ENCODE results near the gene GNAI3.
"Not testable (repeated sequence)": the region's sequence is repeated elsewhere in the genome, so short reads cannot be mapped to it uniquely, and the experiment has no call there.

GNAI3 gene

DNA sequence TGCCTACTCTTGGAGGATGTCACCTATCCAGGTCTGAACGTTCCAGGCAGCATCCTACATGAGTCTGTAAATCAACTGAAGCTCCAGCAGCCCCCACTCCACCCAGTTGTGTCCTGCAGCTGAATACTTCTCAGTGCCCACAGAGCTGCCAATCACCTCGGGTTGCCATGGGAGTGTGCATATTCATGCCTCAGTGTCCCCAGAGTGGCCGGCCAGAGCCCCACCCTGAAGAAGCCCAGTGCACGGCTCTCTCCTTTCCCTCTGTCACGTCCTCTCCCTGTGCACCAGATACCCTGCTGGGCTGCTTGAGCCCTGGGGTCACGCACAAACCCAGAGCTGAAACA is 91.4 kb downstream of the GNAI3 start:
- no peak for DNase-seq

DNA sequence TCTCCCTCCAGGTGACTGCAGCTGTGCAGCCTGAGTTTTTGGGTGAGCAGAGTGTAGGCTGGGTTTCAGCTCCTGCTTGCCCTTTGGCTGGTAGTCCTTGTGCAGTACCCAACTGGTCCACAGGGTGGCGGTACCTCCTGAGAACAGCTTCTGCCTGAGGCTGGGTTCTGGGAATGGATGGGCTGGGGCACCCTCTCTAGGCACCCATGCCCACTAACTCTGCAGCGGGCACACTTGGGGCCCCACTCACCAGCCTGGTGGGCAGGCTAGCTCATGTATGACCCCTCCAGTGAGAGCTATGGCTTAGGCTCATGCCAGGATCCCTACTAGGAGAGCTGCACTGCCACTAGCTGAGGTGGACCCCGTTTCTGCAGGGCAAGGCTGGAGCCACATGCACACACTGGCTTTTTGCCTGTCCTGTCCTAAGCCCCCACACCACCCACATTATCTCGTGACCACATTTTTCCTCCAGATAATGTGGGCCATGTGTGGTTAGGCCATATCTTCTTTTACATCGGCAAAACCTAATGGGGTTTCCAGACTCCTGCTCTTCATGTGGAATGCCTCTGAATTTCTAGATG is 92.0 kb downstream of the GNAI3 start:
- DNase-seq: peak; percentile 60

DNA sequence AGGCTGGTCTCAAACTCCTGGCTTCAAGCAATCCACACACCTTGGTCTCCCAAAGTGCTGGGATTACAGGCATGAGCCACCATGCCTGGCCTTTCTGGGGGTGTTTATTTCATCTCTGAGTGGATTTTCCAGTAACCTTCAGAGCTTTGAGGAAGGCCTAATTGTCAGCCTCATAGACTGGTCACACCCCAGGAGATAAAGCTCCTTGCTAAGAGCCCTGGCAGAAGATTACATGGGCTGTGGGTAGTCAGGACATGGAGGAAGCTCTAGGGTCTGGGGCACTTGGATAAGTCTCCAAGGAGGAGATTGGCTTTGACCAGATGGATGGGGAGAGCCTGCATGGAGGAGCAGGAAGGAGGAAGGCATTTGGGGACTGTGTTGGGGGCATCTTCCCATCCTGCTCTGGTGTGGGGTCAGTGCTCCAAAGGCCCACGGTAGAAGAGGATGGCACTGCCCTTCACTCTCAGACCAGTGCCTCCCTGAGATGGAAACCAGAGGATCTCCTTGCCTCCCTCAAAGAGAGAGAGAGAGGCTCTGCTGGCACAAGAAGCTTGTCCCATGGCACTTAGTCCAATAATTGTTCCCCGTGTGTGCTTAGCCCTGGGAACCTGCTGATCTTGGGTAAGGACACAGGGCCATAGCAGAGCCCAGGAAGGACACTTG is 92.8 kb downstream of the GNAI3 start:
- DNase-seq: no peak

DNA sequence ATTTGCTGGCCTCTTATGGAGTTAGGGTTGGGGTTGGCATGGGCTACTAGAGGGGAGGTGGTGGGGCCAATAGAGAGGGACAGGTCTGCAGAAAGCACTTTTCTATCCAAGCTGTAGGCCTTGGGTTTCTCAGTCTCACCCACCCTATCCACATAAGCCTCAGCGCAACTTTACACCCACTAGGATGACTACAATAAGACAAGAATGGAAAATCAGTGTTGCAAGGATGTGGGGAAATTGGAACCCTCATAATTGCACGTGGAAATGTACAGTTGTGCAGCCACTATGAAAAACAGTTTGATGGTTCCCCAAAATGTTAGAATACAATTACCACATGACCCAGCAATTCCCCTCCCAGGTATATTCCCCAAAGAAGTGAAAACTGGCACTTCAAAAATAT is 93.4 kb downstream of the GNAI3 start:
- DNase-seq: no peak

DNA sequence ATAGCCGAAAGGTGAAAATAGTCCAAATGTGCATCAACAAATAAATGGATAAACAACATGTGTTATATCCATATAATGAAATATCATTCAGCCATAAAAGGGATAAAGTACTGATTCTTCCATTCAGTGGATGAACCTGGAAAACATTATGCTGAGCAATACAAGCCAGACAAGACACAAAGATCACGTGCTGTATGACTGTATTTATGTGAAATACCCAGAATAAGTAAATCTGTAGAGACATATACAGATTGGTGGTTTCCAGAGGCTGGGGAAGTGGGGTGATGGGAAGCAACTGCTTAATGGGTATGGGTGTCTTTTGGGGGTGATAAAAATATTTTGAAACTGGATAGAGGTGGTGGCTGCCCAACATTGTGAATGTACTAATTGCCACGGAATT is 94.2 kb downstream of the GNAI3 start:
- DNase-seq: peak; percentile 43

DNA sequence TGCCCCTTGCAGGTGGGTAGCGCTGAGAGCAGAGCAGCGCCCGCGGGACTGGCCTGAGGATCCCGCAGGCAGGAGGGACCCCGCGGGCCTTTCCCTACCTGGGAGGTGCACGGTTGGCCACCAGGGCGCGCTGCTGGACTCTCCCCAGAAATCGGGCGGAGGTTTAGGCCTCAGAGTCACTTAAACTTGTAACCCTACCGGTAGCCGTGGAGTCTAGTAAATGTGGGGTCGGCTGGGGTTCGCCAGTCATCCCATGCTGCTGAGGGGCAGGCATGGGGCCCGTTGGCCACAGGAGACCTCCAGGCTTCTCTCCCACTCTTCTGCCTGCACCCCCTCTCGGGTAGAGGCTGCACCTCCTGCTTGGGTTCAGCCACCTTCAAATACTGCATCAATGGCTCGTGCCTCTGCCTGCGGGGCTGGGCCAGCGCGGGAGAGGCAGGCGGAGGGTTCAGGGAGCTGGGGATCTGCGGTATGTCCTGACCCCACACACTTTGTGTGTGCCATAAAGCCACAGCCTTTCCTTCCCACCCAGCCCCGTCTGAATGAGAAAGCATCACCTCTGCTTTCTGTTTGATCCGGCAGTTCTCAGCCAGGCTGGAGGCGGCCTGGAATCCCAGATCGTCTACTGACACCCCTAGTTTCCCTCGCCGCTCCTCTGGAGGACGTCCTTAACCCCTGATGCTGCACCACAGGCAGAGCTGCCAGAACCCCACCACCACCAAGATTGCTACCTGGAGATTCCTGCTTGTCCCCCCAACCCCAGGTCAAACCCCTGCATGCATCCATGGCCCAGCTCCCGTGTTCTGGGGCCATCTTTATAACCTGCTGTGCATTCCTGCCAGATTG is 95.2 kb downstream of the GNAI3 start:
- DNase-seq: peak; percentile 69

DNA sequence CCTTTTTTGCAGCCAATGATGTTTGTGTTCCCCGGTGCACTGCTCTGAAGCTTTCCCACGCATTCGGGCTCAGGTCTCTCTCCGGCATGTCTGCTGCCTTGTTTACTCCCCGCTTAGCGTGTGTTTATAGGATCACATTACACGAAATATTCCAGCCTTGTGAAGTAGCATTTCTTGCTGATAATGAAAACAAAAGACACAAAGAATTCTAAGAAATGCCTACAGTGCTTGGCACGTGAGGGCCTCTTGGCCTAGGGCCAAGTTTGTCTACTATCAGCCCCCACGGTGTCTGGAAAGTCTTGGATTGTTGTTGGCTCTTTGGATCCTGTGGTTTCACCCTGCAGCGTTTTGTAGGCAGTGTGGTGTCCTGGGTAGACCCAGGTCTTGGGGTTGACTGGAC is 96.3 kb downstream of the GNAI3 start:
- DNase-seq: no peak

DNA sequence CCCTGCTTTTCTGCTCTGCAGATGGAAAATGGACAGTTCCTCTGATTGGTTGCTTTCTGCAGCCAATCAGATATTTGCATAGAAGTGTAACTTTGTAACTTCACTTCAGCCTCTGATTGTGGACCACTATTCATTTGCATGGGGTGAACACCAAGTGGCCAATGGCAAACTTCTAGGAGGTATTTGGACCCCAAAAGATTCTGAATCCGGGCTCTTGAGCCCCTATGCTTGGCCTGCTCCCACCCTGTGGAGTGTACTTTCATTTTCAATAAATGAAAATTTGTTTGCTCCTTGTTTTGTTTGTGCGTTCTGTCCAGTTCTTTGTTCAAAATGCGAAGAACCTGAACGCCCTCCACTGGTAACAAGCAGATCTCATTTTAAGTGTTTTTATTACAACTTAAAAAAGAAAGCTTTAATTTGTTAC is 101.1 kb downstream of the GNAI3 start:
- DNase-seq: peak; percentile 21

DNA sequence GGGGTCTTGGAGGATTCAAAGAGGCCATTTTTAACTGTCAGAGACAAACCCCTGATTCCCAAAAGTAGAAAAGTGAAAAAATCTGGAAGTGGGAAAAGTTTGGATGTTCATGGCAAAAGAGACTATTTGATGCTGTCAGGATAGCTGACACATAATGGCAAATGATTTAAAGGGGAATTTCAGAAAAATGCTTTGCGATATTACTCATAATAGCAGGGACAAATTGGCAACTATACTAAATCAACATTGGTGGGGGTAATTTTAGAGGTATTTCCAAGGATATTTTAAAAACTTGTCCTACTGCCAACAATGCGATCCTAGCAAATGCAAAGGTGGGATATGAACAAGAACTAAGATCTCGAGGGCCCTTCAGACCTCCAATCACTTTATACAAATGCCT is 102.2 kb downstream of the GNAI3 start:
- DNase-seq: peak; percentile 69

DNA sequence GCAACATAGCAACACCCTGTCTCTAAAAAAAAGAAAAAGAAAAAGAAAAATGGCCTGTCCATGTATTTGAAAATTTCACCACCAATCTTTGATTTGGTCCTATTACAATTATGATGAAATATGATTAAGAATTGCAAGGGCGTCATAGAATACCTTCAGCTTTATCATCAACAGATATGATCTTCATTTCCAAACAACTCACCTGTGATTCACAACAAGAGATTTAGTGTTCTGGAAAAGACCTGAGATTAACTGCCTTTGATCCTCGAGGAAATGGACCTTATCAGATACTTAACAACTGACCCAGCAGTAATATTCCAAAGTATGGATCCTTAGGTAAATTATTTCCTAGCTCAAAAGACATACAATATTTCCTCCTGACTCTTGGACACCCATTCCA is 104.0 kb downstream of the GNAI3 start:
- no peak for DNase-seq

DNA sequence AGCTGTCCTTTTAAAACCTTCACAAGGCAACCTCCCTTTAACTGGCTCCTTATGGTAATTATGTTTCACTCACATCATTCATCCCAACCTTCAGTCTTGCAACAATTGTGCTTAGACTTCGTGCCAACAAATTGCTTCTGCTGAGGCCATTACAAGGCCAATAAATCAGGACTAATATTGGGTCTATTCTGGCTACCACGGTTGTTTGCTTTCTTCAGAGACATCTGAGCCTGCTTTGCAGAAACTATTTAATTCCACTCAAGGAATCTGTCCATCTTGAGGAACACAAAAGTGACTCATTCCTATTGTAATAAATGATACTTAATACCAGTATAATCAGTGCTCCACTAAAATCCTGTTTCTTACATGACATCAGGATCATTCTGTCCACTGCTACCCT is 104.9 kb downstream of the GNAI3 start:
- peak; percentile 49 for DNase-seq

DNA sequence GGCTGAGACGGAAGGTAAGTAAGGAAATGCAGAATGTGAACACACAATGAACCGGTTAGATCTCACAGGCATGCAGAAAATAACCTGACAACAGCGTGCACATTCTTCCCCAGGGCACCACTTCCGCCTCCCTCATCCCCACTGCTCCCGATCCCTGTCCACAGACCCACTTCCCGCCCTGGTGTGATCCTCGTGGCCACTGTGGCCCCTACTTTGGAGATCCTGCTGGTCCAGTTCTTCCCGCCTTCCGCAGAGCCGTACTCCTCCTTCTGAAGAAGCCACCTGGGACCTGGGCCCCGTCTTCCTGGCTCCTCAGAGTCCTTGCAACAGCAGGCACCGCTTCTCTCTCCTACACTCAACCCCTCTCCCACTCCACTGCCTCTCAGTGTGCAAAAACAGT is 106.1 kb downstream of the GNAI3 start:
- no peak for DNase-seq

DNA sequence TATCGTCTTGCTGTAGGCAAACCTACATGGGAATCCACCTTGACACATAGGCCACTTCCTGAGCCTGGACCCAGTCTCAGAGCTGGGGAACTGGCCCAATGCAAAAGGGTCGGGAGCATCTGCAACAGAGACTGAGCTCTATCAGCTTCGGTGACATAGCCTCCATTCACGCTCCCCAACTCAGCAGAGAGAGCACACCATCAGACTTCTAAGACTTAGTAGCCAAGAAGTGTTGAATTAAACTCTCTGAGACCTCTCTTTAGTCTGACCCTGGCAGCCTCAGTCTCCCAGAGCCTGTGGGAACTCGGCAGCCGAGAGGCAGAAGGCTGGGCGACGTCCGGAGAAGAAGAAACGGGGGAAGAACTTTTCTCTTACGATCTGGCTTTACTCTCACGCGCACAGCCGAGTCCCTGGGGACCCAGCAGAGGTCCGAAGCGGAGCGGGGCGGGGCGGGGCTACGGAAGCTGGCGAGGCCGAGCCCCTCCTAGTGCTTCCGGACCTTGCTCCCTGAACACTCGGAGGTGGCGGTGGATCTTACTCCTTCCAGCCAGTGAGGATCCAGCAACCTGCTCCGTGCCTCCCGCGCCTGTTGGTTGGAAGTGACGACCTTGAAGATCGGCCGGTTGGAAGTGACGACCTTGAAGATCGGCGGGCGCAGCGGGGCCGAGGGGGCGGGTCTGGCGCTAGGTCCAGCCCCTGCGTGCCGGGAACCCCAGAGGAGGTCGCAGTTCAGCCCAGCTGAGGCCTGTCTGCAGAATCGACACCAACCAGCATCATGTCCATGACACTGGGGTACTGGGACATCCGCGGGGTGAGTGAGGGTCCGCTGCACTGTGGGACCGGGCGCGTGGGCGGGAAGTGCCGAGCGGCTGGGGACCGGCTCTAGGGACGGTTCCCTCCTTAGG is 107.5 kb downstream of the GNAI3 start, which contains the start of gene GSTM4:
Gene GSTM4 (plus strand): TSS at position 485 of the 905 bp plus-strand sequence. CDS start 291 bp downstream, at position 776.
- DNase-seq: peak; percentile 73

DNA sequence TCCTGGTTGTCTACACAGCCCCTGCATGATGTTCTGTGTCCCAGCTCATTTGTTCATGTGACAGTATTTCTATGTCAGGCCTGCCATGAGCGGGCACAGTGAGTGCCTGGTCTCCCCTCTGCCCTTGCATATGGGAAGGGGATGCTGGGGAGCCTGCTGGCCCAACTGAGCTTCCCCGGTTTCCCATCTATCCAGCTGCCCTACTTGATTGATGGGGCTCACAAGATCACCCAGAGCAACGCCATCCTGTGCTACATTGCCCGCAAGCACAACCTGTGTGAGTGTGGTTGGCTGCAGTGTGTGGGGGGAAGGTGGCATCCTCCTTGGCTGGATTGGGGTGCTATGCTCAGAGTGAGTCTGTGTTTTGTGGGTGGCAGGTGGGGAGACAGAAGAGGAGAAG is 109.0 kb downstream of the GNAI3 start:
- DNase-seq: no peak

DNA sequence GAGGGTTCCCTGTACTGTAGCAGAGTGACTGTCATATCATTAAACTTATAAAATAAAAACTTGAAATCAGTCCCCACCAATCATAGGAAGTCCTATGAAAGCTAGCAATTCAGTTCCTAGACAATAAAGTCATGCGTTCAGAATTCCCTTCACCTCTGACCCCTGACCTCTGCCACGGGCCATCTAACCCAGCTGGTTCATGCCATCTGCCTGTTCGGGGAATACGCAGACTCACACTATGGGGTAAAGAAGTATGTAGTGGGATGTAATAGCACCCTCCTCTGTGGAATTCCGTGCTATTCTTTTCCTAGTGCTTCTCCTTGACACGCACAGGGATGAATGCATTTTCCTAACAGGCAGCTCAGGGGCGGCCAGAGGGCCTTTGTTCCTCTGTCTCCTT is 109.6 kb downstream of the GNAI3 start:
- DNase-seq: no peak

DNA sequence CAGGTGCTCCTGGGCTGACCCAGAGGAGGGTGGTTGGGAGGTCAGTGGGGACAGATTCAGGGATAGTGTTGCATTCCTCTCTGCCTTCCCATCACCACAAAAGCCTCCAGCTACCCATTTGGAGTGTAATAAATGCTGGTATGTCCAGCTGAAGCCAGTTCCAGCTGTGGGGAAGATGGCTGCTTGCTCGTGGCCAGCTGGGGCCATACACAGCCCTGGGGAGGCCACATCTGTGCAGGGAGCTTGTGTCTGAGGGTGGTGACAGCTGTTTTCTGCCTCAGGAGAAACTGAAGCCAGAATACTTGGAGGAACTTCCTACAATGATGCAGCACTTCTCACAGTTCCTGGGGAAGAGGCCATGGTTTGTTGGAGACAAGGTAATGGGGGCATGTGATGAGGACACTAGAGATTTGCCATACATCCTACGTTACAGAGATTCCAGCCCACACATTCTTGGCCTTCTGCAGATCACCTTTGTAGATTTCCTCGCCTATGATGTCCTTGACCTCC is 110.2 kb downstream of the GNAI3 start:
- DNase-seq: no peak

DNA sequence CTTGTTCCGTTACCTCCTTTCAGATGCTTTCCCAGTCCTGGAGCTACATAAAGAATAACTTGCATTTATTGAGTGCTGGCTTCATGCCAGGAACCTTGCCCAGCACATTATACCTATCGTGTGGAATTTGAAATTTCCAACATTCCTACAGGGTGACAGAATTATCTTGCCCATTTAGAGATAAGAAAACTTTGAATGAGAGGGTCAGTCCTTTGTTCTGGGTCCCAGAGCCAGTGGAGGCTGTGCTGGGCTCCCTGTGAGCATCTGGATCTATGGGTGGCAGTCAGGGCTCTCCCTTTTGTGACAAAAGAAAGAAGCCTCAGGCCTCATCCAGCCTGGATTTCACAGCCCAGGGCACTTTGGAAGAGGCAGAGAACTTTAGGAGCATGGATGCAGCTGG is 110.7 kb downstream of the GNAI3 start:
- no peak for DNase-seq

DNA sequence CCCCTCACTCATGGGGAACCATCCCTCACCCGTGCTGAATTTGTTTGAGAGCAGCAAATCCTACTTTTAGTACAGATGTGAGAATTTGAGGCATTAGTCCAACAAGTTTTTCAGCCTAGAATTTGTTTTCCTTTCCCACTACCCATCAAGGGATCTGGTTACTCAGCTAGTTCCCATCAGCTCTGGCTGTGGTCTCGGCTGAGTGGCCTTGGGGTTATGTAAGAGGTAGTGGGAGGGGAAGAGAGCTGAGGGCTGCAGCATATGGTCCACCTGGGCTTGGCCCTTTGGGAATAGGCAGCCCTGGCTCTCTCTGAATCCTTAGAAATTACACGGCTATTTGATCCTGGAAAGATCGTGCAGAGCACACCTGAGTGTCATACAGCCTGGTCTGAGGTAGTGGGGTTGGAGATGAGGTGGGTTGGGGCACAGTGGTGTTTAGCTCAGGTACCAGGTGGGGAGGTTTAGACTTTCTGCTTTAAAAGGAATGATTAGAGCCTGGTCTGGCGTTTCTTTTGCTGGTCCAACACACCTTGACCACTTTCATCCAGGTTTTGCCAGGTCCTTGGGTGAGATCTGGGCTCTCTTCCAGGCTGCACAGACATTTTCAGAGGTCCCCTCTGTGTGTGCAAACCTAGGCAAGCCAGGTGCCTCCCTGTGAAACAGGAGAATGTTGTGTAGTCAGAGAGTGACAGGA is 111.7 kb downstream of the GNAI3 start:
- DNase-seq: peak; percentile 17

DNA sequence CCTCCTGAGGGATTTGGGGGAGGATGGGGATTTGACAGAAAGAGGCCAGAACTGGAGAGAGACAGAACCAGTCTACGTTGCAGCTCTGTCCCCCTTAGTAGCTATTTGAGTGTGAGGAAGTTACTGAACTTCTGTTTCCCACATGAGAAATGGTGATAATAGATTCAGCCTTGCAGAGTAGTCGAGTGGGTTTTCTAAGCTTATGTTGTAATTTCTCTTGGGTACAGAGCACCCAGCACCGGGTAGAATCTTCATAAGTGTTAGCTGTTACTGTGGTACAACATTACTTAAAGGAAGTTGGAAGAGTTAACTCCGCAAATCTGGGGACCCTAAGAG is 112.2 kb downstream of the GNAI3 start:
- DNase-seq: not testable (repeated sequence)

DNA sequence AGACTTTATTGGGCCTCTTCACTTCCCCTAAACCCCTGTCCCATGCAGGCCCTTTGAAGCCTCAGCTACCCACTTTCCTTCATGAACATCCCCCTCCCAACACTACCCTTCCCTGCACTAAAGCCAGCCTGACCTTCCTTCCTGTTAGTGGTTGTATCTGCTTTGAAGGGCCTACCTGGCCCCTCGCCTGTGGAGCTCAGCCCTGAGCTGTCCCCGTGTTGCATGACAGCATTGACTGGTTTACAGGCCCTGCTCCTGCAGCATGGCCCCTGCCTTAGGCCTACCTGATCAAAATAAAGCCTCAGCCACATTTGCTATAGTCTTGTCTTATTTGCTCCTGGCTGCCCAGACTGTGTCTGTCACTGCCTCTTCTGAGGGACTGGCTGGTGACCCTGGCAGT is 113.0 kb downstream of the GNAI3 start:
- DNase-seq: no peak

DNA sequence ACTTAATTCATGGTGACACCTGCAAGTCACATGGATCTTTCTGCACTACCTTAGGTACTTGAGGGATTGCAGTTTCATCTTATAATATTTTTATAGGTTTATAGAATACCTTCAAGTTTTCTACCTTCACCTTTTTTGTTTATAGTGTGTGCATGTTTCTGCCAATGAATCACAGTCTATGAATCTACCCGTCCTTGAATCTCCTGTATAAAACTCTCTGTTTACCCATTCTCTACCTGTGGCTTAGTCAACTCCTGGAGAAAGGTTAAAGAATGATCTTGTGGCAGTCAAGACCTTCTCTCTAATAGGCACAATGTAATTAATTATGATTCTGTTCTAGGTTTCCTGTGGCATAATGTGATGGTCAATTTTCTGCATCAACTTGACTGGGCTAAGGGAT is 116.3 kb downstream of the GNAI3 start:
- DNase-seq: no peak

DNA sequence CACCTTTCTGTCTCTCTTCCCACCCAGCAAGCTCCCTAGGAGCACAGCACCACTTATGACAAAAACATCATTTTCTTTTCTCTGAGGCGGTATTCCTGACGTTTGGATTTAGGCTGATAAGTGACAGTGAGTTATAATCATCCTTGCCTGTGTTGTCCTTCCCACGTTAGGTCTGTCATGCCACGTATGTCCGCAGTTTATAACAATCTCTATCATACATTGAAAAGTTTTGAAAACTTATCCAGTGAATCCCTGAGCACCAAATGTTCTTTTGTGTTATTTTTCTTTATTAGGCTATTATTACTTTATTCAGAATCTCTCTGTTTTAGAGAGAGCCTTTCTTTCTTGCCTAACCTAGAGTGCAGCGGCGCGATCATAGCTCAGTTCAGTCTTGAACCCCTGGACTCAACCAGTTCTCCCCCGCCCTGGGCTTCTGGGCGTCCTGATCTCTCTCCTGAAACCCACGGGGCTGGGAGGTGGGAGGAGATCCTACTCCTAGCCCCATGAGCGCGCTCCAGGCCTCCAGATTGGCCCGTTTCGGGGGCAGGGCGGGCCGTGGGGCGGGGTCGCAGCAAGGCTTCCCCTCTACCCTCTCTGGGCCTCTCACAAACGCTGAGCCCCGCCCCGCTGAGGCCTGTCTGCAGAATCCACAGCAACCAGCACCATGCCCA is 119.2 kb downstream of the GNAI3 start, which contains the start of gene GSTM2:
Gene GSTM2 (plus strand): TSS at position 606 of the 671 bp plus-strand sequence. CDS start 59 bp downstream, at position 665.
- DNase-seq: peak; percentile 86

All from fibroblast of upper back skin (primary cell).